Frontal cortex (tissue), 4 donors: ENCODE results near the gene MIA3. TPM values are rescaled to one million over a fixed set of nuclear protein-coding genes. Genes with fewer than 3 reads are reported as not detected.

Source experiments
- DNase-seq, 2 donors: peaks; one replicate each; pipeline ENCODE4 v3.0.0; 2012; ENCODE audit warnings: low spot score in 2 of 2
- FAIRE-seq: peaks from 2 replicates; lab custom pipeline; 2012; peaks lifted over from hg19 to GRCh38; lab: Jason Lieb, UNC
- total RNA-seq: library from RNA; depleted of rRNA; stranded (reverse); fragments of >200 nt; gene quantifications from one replicate; pipeline ENCODE4 v1.2.3, GENCODE V29; 2014
- donor health status: control.
- donor health status: control.
- donor health status: control.

MIA3 gene
- total RNA-seq, 1 donor from 2014 or later, result 46.5 TPM

DNA sequence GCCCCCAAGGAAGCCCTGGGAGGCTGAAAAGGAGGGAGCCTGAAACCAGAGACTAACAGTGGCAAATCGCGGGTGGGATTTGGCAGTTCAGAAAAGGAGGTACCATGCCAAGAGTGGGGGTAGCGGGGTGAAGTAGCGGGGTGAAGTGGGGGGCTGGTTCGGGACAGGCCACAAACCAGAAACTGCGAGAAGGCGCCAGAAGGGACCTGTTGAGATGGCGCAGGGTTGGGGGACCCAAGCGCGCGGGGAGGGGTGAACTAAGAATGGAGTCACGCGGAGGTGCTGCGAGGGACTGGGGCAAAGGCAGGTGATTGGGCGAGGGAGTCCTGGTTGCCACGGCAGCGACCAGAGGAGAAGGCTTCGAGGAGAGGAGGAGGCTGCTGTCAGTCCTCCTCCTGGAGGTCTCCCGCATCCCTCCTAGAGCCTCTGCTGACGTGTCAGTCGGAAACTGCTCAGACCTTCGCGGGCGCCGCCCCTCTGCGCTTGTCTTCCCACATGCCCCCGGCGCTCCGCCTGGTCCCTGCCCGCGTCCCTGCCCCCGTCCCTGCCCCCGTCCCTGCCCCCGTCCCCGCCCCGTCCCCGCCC is 438 bp upstream of the MIA3 start:
- DNase-seq (peak in 1 of 2 donors; percentile 78), FAIRE-seq (no peak)

DNA sequence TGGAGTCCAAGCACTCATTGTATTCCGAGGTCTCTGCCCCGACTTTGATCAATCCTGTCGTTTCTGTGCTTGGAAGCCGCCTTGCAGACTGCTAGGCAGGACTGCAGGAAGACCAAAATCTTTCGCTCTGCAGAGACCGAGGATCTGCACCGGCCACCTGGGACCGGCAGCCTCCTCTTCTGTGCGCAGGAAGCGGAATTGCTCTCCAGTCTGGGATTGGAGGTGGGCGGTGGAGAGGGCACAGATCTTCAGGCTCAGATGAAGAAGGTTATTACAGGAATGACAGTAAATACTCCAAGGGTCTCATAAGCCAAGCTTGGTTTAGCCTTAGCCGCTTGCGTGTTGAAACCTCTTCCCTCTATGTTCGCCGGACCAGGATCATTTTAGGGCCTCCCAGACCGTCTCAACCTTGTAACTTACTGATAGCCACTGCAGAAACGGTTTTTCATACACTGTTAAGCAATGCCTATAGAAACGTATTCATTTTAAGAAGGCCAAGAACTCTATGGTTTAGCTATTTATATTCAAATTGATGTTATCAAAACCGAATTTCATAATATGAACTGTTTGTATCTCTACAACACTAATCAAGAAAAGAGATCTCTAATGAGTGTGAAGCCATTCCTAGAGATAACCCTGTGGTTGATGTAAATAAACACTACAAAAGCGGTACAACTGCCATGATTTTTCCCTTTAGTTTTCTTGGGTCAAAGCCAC is 1.1 kb downstream of the MIA3 start:
- DNase-seq (peak; percentile 10 to 22), FAIRE-seq (no peak)

GRCh38 chr1:222620566-222620965 is 2.7 kb downstream of the MIA3 start:
- no peak for FAIRE-seq
- no peak for DNase-seq

DNA sequence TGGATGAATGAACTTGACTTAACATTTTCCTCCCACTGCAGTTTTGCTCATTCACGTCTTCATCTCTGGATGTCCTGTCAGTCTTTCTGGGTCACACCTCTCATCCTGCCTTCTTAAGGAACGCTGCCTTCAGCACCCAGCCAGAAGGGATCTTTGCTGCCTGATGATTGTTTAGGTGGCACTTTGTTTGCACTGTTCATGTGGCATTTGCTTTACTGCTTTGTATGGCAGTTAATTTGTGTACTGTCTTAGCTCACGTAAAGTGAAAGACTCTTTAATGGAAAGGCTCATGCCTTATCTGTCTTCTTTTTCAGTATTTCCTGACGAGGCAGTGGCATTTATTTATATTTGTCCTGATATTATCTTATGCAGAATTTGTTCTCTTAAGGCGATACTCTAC is 4.9 kb downstream of the MIA3 start:
- no peak for DNase-seq
- FAIRE-seq, result no peak

GRCh38 chr1:222623458-222623857 is 5.6 kb downstream of the MIA3 start:
- FAIRE-seq, result no peak

DNA sequence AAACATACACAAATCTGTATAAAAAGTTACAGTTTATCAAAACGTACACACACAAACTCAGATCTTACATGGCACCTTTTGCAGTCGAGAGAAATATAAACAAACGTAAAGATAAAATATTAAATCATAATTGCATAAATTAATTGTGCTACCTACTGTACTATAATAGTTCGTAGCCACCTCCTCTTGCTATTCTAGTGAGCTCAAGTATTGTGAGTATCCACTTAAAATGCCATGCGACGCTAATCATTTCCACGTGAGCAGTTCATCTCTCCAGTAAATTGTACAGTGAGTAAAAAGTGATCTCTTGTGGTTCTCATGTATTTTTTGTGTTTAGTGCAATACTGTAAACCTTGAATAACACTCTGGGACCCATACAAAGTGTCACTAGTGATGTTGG is 6.3 kb downstream of the MIA3 start:
- FAIRE-seq (no peak), DNase-seq (no peak)

More at GRCh38 chr1:222623458-222623857, 5.6 kb downstream of the MIA3 start:
- no peak for DNase-seq

GRCh38 chr1:222627232-222627631 is 9.3 kb downstream of the MIA3 start:
- FAIRE-seq (no peak), DNase-seq (no peak)

GRCh38 chr1:222629921-222630535 is 12.1 kb downstream of the MIA3 start:
- FAIRE-seq, result no peak
- DNase-seq, result no peak

GRCh38 chr1:222631611-222632208 is 13.8 kb downstream of the MIA3 start:
- no peak for DNase-seq
- no peak for FAIRE-seq

DNA sequence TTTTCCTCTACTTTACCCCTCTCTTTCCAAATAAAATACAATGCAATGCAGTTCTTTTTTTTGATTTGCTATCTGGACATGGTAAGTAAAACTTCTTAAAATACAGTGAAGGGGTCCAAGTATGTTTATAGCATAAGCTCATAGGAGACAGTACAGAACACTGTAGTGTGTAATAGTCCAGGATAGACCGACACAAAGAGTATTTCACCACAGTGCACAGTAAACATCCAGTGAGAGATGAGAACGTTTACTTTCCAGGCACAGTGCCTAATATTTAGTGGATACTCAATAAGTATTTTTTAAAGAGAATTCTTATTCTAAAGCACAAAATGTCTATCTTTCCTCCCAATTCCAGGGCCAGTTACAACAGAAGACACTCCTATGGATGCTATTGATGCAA is 14.9 kb downstream of the MIA3 start:
- no peak for DNase-seq
- FAIRE-seq, result no peak

- peak; percentile 3 for FAIRE-seq
- DNase-seq, result peak; percentile 21 to 43
Measured at GRCh38 chr1:222634180-222635013, 16.5 kb downstream of the MIA3 start.

DNA sequence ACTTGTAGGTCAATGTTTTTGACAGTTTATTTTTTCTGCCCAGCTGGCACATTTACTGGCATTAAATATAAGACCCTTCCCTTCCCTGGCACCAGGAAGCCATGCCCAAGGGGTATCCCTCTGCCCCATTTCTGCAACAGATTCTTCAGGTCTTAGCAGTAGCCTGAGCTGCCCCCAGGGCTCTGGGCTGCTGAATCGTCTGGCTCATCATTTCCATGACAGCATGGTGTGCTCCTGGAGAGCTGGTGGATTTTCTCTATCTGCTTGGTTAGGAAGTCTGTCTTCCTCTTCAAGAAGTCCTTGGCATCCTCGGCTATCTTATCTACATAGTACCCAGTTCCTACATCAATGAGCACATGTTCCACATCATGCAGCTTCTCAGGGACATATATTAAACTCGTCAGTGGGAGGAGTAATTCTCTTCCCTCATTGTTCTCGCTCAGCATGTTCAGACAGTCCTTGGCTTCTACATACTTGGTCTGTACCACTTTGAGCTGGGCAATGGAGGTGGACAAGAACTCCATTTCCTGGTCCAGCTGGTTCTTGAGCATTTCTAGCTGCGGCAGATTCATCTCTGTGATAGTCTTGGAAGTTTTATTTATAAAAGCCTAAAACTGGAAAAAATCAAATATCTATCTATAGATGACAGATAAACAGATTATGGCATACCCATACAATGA is 23.5 kb downstream of the MIA3 start:
- FAIRE-seq, result no peak
- no peak for DNase-seq

GRCh38 chr1:222642468-222642867 is 24.6 kb downstream of the MIA3 start:
- FAIRE-seq (no peak), DNase-seq (no peak)

- DNase-seq, result no peak
- FAIRE-seq, result no peak
Measured at GRCh38 chr1:222643606-222643937, 25.7 kb downstream of the MIA3 start.

DNA sequence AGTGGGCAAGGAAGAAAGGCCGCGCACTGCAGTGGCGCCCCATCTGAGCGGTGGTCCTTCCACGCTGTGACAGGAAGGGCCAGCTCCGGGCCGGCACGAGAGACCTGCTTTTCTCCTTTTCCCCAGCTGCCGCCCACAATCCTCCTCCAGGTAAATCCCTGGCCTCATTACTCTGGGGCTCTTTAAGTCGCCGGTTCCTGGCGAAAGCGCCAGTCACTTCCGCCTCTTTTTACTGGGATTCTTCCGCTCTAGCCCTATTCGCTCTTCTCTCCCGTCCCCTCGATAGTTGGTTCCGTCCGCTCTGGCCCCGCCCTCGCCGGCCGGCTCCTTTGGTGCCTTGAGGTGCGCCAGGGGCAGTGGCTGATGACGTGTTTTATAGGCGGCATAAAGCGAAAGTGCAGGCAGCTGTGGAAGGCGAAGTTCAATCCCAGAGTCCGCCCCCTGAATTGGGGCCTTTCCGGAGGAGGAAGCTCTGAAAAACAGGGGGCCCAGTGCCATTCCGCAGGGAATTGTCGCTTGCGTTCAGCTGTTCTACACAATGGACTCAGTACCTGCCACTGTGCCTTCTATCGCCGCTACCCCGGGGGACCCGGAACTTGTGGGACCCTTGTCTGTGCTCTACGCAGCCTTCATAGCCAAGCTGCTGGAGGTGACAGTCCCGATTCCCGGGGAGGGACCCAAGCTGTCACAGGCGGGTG is 26.2 kb downstream of the MIA3 start:
- DNase-seq, result peak; percentile 55 to 80
- FAIRE-seq, result peak; percentile 54

- peak in 1 of 2 donors; percentile 10 for DNase-seq
- no peak for FAIRE-seq
Measured at GRCh38 chr1:222644636-222644980, 26.7 kb downstream of the MIA3 start.

- FAIRE-seq (no peak), DNase-seq (no peak)
Measured at GRCh38 chr1:222652676-222653075, 34.8 kb downstream of the MIA3 start.

DNA sequence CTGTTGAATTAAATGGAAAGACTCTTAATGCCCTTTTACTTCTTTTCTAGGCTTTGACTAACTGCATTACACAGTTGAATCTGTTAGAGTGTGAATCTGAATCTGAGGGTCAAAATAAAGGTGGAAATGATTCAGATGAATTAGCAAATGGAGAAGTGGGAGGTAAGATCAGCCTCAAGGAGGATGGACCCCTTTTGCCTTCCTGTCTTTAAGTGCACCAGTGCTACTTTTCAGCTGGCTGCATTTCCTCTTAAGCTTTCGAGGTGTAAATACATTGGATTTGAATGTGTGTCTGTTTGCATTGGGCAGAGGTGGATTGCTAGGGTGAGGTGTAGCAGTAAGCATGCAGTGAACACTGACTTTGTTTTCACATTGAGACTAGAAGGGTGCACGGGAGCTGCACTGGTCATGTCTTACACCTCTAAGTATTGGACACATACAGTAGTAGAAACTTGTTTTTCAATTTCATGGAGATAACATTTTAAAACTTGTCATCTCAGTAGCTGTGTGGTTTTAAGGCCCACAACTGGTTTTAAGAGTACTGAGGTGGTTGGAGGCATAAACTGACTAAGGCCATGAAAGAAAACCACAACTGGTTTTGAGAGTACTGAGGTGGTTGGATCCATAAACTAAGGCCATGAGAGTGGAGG is 35.4 kb downstream of the MIA3 start:
- DNase-seq (no peak), FAIRE-seq (no peak)

DNA sequence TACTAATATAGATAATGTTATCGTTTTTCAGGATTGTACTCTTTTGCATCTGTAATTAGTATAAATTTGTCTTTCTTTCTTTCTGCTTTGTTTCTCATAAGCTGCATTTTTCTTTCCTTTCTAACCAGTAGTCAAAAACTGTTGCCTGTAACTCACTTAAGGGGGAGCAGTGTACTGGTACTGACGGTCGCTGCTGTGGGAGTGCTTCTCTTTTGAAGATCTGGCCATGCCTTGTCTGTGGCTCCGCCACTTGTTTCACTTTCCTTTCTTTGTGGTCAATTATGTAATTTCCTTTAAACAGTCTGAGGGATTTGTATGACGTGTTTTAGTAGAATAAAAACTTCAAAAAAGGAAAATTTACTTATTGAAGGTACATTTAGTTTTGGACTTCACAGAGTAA is 37.0 kb downstream of the MIA3 start:
- DNase-seq (peak in 1 of 2 donors; percentile 11), FAIRE-seq (no peak)
